Glutamatergic neuron (in vitro differentiated cells): ENCODE results near the gene BSPRY. TPM values are rescaled to one million over a fixed set of nuclear protein-coding genes. Genes with fewer than 3 reads are reported as not detected.

Experiments used
- DNase-seq: peaks from one replicate; pipeline ENCODE4 v3.0.0; 2022
- H3K27ac Mint-ChIP-seq: one replicate; pipeline ENCODE4 v1.8.0; 2020; ENCODE audit warnings: mild to moderate bottlenecking, mixed read lengths, inconsistent platforms; ENCODE audit not compliant: unreplicated experiment
- H3K27me3 Mint-ChIP-seq: one replicate; pipeline ENCODE4 v1.8.0; 2020; ENCODE audit warnings: mild to moderate bottlenecking, moderate library complexity, mixed read lengths, inconsistent platforms; ENCODE audit not compliant: unreplicated experiment
- H3K36me3 Mint-ChIP-seq: one replicate; pipeline ENCODE4 v1.8.0; 2020; ENCODE audit warnings: mild to moderate bottlenecking, mixed read lengths, inconsistent platforms; ENCODE audit not compliant: unreplicated experiment
- H3K4me1 Mint-ChIP-seq: one replicate; pipeline ENCODE4 v1.8.0; 2020; ENCODE audit warnings: mild to moderate bottlenecking, low read depth, mixed read lengths, inconsistent platforms; ENCODE audit not compliant: unreplicated experiment
- H3K4me3 Mint-ChIP-seq: one replicate; pipeline ENCODE4 v1.8.0; 2020; ENCODE audit warnings: mild to moderate bottlenecking, mixed read lengths, inconsistent platforms; ENCODE audit not compliant: unreplicated experiment
- H3K9me3 Mint-ChIP-seq: one replicate; pipeline ENCODE4 v1.8.0; 2020; ENCODE audit warnings: mild to moderate bottlenecking, moderate library complexity, mixed read lengths, inconsistent platforms; ENCODE audit not compliant: unreplicated experiment
- total RNA-seq: library from RNA; stranded (reverse); fragmentation: NEBNext Ultra II Directional; extraction: Animal tissue kit (Norgen Biotek cat#: 25700); gene quantifications from one replicate; pipeline ENCODE4 v1.2.1, GENCODE V29; 2021; ENCODE audit not compliant: unreplicated experiment
- TF ChIP-seq, protein P1 (sequence below): fragments of 200-600 bp; sonication (generic); IDR thresholded peaks from one replicate; pipeline ENCODE4 v1.5.0; 2021; ENCODE audit not compliant: partially characterized antibody, unreplicated experiment

Gene BSPRY
- total RNA-seq, 1 donor from 2014 or later: not detected

DNA sequence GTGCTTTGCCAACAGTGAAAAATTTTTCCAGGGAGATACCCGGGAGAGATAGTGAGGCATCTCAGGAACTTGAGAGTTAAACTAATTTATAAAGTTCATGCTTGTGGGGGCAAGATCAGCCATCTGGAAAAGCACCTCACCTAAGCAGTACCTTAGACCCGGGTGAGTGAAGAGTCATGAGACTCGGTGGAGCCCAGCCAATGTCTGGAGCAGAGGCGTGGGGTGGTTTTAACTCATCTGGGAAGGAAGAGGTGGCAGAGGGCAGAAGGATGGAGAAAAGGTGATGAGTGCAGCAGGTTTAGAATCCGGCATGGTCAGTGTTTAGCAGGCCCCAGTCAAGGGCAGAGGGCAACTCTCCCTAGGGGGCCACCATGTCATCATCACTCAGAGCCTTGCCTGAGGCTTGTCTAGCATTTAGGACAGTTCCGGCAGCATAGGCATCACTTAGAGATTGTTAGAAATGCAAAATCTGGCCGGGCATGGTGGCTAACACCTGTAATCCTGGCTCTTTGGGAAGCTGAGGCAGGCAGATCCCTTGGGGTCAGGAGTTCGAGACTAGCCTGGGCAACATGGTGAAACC is 41.9 kb upstream of the BSPRY start:
- Mint-ChIP-seq H3K4me1 (no peaks in the 10 kb centered on the region), H3K27ac (no peak overlapping the region), H3K36me3 (no peaks in the 10 kb centered on the region), H3K4me3 (no peak overlapping the region), H3K27me3 (no peaks in the 10 kb centered on the region), H3K9me3 (no peaks in the 10 kb centered on the region)
- peak; percentile 31 for DNase-seq
- TF ChIP-seq, protein P1, sequence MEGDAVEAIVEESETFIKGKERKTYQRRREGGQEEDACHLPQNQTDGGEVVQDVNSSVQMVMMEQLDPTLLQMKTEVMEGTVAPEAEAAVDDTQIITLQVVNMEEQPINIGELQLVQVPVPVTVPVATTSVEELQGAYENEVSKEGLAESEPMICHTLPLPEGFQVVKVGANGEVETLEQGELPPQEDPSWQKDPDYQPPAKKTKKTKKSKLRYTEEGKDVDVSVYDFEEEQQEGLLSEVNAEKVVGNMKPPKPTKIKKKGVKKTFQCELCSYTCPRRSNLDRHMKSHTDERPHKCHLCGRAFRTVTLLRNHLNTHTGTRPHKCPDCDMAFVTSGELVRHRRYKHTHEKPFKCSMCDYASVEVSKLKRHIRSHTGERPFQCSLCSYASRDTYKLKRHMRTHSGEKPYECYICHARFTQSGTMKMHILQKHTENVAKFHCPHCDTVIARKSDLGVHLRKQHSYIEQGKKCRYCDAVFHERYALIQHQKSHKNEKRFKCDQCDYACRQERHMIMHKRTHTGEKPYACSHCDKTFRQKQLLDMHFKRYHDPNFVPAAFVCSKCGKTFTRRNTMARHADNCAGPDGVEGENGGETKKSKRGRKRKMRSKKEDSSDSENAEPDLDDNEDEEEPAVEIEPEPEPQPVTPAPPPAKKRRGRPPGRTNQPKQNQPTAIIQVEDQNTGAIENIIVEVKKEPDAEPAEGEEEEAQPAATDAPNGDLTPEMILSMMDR: no peak

DNA sequence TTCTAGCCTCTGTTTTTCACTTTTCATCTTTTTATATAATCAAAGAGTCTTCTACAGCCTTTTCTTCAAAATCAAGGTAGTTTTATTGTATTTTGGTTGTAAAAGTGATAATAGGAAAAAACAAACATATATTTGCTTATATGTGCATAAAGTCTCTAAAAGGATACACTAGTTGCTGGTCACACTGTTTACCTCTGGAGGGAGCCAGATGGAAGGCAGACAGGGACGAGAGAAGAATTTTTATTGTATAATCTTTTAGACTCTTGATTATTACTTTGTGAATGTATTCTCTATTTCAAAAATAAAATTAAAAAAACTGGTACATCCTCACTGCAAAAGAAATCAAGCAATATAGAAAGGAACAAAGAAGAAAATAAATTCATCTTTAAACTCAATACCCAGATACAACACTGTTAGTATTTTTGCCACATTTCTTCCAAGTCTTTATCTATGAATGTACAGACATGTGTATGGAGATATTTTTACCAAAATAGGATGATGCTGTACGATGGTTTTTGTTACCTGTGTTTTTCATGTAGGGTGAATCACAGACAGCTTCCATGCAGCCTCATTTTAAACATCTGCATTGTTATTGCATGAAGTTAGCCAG is 40.0 kb upstream of the BSPRY start:
- H3K4me3 Mint-ChIP-seq: no peak overlapping the region
- DNase-seq: no peak

DNA sequence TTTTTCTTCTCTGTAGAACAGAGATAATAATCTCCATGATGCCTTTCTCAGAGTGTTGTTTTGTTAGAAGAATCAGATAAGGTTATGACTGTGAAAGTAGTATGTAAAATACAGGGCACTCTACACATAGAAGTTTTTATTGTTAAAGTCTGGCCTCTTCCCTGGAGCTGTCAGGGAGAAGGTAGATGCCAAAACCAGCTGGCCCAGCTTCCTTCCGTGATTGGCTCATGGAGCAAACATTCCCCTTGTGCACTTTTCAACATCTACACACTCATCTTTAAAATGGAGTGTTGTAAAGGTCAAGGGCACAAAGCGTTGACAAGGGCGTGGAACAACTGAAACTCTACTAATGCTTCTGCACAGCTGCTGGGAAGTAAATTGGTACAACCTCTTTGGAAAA is 38.8 kb upstream of the BSPRY start:
- TF ChIP-seq, protein P1: no peak
- no peak overlapping the region for H3K4me3 Mint-ChIP-seq
- H3K4me1 Mint-ChIP-seq: peaks cover 5% of the 10 kb centered on the region
- H3K27me3 Mint-ChIP-seq: no peaks in the 10 kb centered on the region
- DNase-seq: no peak
- H3K9me3 Mint-ChIP-seq: no peaks in the 10 kb centered on the region
- H3K27ac Mint-ChIP-seq: no peak overlapping the region
- no peaks in the 10 kb centered on the region for H3K36me3 Mint-ChIP-seq

More for the DNA sequence above, 40.0 kb upstream of the BSPRY start:
- H3K36me3 Mint-ChIP-seq: no peaks in the 10 kb centered on the region
- H3K27ac Mint-ChIP-seq: no peak overlapping the region
- peaks cover 5% of the 10 kb centered on the region for H3K4me1 Mint-ChIP-seq
- no peaks in the 10 kb centered on the region for H3K27me3 Mint-ChIP-seq
- TF ChIP-seq, protein P1: no peak
- H3K9me3 Mint-ChIP-seq: no peaks in the 10 kb centered on the region

DNA sequence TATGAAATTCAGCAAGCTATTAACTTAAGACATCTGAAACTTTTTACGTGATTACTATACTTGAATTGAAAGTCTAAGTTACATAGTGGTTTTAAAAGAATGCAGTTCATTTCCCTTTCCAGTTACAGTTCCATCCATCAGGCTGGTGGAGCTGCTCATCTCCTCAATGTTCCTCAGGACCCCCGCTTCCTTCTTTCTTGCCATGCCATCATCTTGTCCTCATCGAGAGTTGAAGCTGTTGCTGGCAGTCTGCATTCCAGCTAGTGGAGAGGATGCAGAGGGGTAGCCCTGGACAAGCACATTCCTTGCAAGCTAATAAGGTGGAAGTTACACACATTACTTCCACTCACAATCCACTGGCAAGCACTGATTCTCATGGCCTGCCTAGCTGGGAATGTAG is 37.4 kb upstream of the BSPRY start:
- Mint-ChIP-seq H3K9me3 (no peaks in the 10 kb centered on the region), H3K4me3 (no peak overlapping the region), H3K27ac (no peak overlapping the region), H3K36me3 (no peaks in the 10 kb centered on the region), H3K4me1 (peaks cover 5% of the 10 kb centered on the region), H3K27me3 (no peaks in the 10 kb centered on the region)
- TF ChIP-seq, protein P1: no peak
- no peak for DNase-seq

DNA sequence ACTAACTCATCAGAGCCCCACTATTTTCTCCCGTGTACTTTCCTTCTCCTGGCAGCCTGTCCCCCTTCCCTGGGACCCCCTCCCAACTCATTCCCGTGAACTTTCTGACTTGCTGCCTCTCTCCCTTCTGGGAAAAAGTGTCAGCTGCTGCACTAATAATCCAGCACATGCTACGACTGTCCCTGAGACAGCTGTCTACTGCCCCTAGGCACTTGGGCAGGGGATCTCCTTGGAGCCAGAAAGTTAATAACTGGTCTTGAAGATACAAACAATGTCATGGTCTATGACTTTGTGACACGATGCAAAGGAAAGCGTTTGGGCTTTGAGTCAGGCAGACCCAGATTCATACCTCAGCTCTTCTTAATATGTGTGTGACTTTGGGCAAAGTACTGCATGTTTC is 36.1 kb upstream of the BSPRY start:
- no peak overlapping the region for H3K27ac Mint-ChIP-seq
- peaks cover 2% of the 10 kb centered on the region for H3K27me3 Mint-ChIP-seq
- H3K4me3 Mint-ChIP-seq: no peak overlapping the region
- H3K9me3 Mint-ChIP-seq: no peaks in the 10 kb centered on the region
- TF ChIP-seq, protein P1: no peak
- H3K4me1 Mint-ChIP-seq: peaks cover 5% of the 10 kb centered on the region
- H3K36me3 Mint-ChIP-seq: no peaks in the 10 kb centered on the region
- no peak for DNase-seq
